ENCODE data around the gene OR2G3. TPM values are rescaled to one million over a fixed set of nuclear protein-coding genes. Genes with fewer than 3 reads are reported as not detected.

Gene OR2G3
- total RNA-seq, 1 donor from 2014 or later: not detected

DNA sequence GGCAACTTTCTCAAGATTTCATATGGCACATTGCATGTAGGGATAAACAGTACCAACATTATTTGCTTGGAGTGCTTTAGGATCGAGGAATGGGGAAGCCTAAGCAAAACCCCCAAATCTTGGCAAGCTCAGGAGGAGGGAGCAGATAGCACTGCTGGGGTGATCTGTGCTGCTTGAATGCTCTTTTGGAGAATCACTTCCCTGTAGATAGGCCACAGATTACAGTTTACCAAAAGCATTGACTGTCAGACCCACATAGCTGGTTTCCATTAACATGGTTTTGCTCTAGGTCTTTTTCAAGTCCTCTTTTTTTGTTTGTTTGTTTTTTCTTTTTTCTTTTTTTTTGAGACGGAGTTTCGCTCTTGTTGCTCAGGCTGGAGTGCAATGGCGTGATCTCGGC, 37.4 kb downstream of the OR2G3 start:
- H3K27me3 Mint-ChIP-seq (ENCODE audit: low read depth, unreplicated experiment): peaks cover 4% of the 10 kb centered on the region
- H3K27ac Mint-ChIP-seq (ENCODE audit: unreplicated experiment): no peak overlapping the region
- Histone ChIP-seq H3K9me3 (ENCODE audit: insufficient read depth, low read depth, low read length) (no peaks in the 10 kb centered on the region), H3K27ac (ENCODE audit: low read depth, low read length) (no peak overlapping the region), H3K9ac (ENCODE audit: low read length) (no peak overlapping the region), H3K79me2 (ENCODE audit: insufficient read depth, low read length) (no peaks in the 10 kb centered on the region), H3K36me3 (ENCODE audit: insufficient read depth, low read length) (no peaks in the 10 kb centered on the region), H3K27me3 (ENCODE audit: insufficient read depth, low read length) (no peaks in the 10 kb centered on the region), H2AFZ (ENCODE audit: low read depth, low read length) (no peak overlapping the region), H4K20me1 (ENCODE audit: insufficient read depth, low read length) (no peaks in the 10 kb centered on the region), H3K4me3 (ENCODE audit: insufficient read depth, low read depth, low read length) (no peak overlapping the region), H3K4me2 (ENCODE audit: low read length) (no peak overlapping the region), H3K4me1 (ENCODE audit: insufficient read depth, low read length) (no peaks in the 10 kb centered on the region)
- no peaks in the 10 kb centered on the region for H3K4me1 Mint-ChIP-seq (ENCODE audit: low read depth, unreplicated experiment)
- FAIRE-seq: no peak
- peaks cover 4% of the 10 kb centered on the region for H3K9me3 Mint-ChIP-seq (ENCODE audit: unreplicated experiment)
- no peaks in the 10 kb centered on the region for H3K36me3 Mint-ChIP-seq (ENCODE audit: low read depth, unreplicated experiment)
- no peak overlapping the region for H3K4me3 Mint-ChIP-seq (ENCODE audit: unreplicated experiment)
- TF ChIP-seq, protein P1, sequence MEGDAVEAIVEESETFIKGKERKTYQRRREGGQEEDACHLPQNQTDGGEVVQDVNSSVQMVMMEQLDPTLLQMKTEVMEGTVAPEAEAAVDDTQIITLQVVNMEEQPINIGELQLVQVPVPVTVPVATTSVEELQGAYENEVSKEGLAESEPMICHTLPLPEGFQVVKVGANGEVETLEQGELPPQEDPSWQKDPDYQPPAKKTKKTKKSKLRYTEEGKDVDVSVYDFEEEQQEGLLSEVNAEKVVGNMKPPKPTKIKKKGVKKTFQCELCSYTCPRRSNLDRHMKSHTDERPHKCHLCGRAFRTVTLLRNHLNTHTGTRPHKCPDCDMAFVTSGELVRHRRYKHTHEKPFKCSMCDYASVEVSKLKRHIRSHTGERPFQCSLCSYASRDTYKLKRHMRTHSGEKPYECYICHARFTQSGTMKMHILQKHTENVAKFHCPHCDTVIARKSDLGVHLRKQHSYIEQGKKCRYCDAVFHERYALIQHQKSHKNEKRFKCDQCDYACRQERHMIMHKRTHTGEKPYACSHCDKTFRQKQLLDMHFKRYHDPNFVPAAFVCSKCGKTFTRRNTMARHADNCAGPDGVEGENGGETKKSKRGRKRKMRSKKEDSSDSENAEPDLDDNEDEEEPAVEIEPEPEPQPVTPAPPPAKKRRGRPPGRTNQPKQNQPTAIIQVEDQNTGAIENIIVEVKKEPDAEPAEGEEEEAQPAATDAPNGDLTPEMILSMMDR (IDR thresholded peaks at IDR 0.05; ENCODE audit: insufficient read depth, low read depth, low read length): no peak
- no peak for TF ChIP-seq EZH2 (IDR thresholded peaks at IDR 0.05; ENCODE audit: insufficient read depth, low read length)
- no peak for DNase-seq (ENCODE audit: low read depth)

DNA sequence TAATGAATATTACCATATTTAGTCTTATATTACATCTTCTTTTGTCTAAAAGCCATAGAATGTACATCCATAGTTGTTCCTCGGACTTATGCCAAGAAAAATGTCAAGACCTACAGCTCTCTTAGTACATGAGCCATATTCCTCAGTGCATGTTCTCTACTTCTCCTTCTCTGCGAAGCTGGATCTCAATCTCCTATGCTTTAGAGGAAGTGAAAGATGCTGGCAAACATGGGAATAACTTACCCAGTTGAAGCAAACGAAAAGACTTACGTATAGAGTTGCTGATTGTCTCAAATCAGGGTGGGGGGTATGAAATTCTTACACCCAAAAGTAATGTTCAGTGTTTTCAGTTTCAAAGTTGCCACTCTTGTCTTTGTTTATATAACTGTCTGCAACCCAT, 41.5 kb downstream of the OR2G3 start:
- FAIRE-seq: no peak

DNA sequence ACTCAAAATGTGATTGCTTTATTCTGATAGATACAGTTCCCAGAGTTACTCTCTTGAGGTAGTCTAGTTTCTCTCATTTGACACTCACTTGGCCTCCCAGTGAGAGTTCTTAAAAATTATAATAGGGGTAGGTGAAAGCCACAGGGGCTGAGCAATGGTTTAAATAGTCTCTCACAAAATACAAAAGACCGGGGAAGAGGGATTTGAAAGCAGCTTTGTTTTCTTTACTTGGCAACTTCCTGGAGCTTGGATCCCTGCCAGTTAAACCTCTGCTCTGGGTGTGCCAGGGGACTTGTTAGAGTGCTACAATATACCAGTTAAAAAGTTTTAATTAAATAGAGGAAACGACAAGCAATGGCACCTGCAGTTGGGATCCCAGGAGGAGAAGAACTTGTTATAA, 42.5 kb downstream of the OR2G3 start:
- no peaks in the 10 kb centered on the region for H3K79me2 ChIP-seq (ENCODE audit: insufficient read depth, low read length)
- H2AFZ ChIP-seq (ENCODE audit: low read depth, low read length): no peak overlapping the region
- H3K4me3 ChIP-seq (ENCODE audit: insufficient read depth, low read depth, low read length): no peak overlapping the region
- no peaks in the 10 kb centered on the region for H3K27me3 ChIP-seq (ENCODE audit: insufficient read depth, low read length)
- H3K27me3 Mint-ChIP-seq (ENCODE audit: low read depth, unreplicated experiment): peaks cover 7% of the 10 kb centered on the region
- no peaks in the 10 kb centered on the region for H3K36me3 Mint-ChIP-seq (ENCODE audit: low read depth, unreplicated experiment)
- no peak overlapping the region for H3K9ac ChIP-seq (ENCODE audit: low read length)
- no peaks in the 10 kb centered on the region for H3K4me1 Mint-ChIP-seq (ENCODE audit: low read depth, unreplicated experiment)
- no peak for FAIRE-seq
- TF ChIP-seq EZH2 (IDR thresholded peaks at IDR 0.05; ENCODE audit: insufficient read depth, low read length): no peak
- TF ChIP-seq, protein P1 (IDR thresholded peaks at IDR 0.05; ENCODE audit: insufficient read depth, low read depth, low read length): no peak
- no peak overlapping the region for H3K27ac Mint-ChIP-seq (ENCODE audit: unreplicated experiment)
- H3K4me1 ChIP-seq (ENCODE audit: insufficient read depth, low read length): no peaks in the 10 kb centered on the region
- H3K4me2 ChIP-seq (ENCODE audit: low read length): no peak overlapping the region
- no peaks in the 10 kb centered on the region for H3K36me3 ChIP-seq (ENCODE audit: insufficient read depth, low read length)
- no peak overlapping the region for H3K4me3 Mint-ChIP-seq (ENCODE audit: unreplicated experiment)
- H4K20me1 ChIP-seq (ENCODE audit: insufficient read depth, low read length): no peaks in the 10 kb centered on the region
- no peaks in the 10 kb centered on the region for H3K9me3 ChIP-seq (ENCODE audit: insufficient read depth, low read depth, low read length)
- H3K27ac ChIP-seq (ENCODE audit: low read depth, low read length): no peak overlapping the region
- no peaks in the 10 kb centered on the region for H3K9me3 Mint-ChIP-seq (ENCODE audit: unreplicated experiment)
- no peak for DNase-seq (ENCODE audit: low read depth)

More for the DNA sequence above, 41.5 kb downstream of the OR2G3 start:
- no peak for DNase-seq (ENCODE audit: low read depth)
- Histone ChIP-seq H3K4me3 (ENCODE audit: insufficient read depth, low read depth, low read length) (no peak overlapping the region), H3K79me2 (ENCODE audit: insufficient read depth, low read length) (no peaks in the 10 kb centered on the region), H3K9ac (ENCODE audit: low read length) (no peak overlapping the region), H3K4me1 (ENCODE audit: insufficient read depth, low read length) (no peaks in the 10 kb centered on the region), H4K20me1 (ENCODE audit: insufficient read depth, low read length) (no peaks in the 10 kb centered on the region), H2AFZ (ENCODE audit: low read depth, low read length) (no peak overlapping the region), H3K36me3 (ENCODE audit: insufficient read depth, low read length) (no peaks in the 10 kb centered on the region), H3K27ac (ENCODE audit: low read depth, low read length) (no peak overlapping the region), H3K9me3 (ENCODE audit: insufficient read depth, low read depth, low read length) (no peaks in the 10 kb centered on the region), H3K27me3 (ENCODE audit: insufficient read depth, low read length) (no peaks in the 10 kb centered on the region), H3K4me2 (ENCODE audit: low read length) (no peak overlapping the region)
- Mint-ChIP-seq H3K9me3 (ENCODE audit: unreplicated experiment) (no peaks in the 10 kb centered on the region), H3K4me3 (ENCODE audit: unreplicated experiment) (no peak overlapping the region), H3K27ac (ENCODE audit: unreplicated experiment) (no peak overlapping the region), H3K36me3 (ENCODE audit: low read depth, unreplicated experiment) (no peaks in the 10 kb centered on the region), H3K4me1 (ENCODE audit: low read depth, unreplicated experiment) (no peaks in the 10 kb centered on the region), H3K27me3 (ENCODE audit: low read depth, unreplicated experiment) (peaks cover 7% of the 10 kb centered on the region)
- no peak for TF ChIP-seq EZH2 (IDR thresholded peaks at IDR 0.05; ENCODE audit: insufficient read depth, low read length)
- TF ChIP-seq, protein P1 (IDR thresholded peaks at IDR 0.05; ENCODE audit: insufficient read depth, low read depth, low read length): no peak
